ENCODE results near the gene SHOC2. TPM values are rescaled to one million over a fixed set of nuclear protein-coding genes. Genes with fewer than 3 reads are reported as not detected.

Gene SHOC2
- total RNA-seq, 1 experiment from 2014 or later = 23.7 TPM

GRCh38 chr10:110957606-110958005, 38.2 kb downstream of the SHOC2 start:
- H3K9me3 Mint-ChIP-seq = peaks cover 0 to 2% of the 10 kb centered on the region in 2 experiments; a peak in 1 of 5 replicates
- Histone ChIP-seq H3K4ac (ENCODE audit: low read depth, low read length) (no peak overlapping the region), H2BK120ac (ENCODE audit: low read depth, low read length, poor library complexity, severe bottlenecking) (no peak overlapping the region), H2BK20ac (ENCODE audit: low read depth, low read length, poor library complexity, severe bottlenecking) (no peak overlapping the region), H2BK12ac (ENCODE audit: insufficient read length, low read depth, low read length) (no peak overlapping the region), H3K23me2 (ENCODE audit: insufficient read length, low read depth, low read length, poor library complexity, severe bottlenecking) (no peaks in the 10 kb centered on the region), H3K4me1 (ENCODE audit: insufficient read depth, low read length) (no peaks in the 10 kb centered on the region; the same call in 1 of the 2 replicates), H2AFZ (ENCODE audit: low read length) (no peak overlapping the region), H4K8ac (replicated peaks; ENCODE audit: insufficient read length, low read depth, low read length) (no peak overlapping the region), H3K27ac (ENCODE audit: insufficient read length, low read depth, low read length) (no peak overlapping the region), H3K18ac (ENCODE audit: insufficient read length, low read depth, low read length) (no peak overlapping the region), H4K20me1 (ENCODE audit: control insufficient read depth, insufficient read depth, insufficient read length) (no peaks in the 10 kb centered on the region), H3K79me2 (ENCODE audit: insufficient read depth, low read length) (peaks cover 2% of the 10 kb centered on the region; the same call in 1 of the 2 replicates), H3K27me3 (ENCODE audit: insufficient read depth, low read length) (no peaks in the 10 kb centered on the region), H3K79me1 (ENCODE audit: insufficient read depth, low read depth, low read length, poor library complexity, severe bottlenecking) (no peaks in the 10 kb centered on the region), H4K91ac (ENCODE audit: insufficient read length, low read depth, low read length) (no peak overlapping the region), H3K56ac (ENCODE audit: insufficient read length, low read depth, low read length) (no peak overlapping the region), H3K9me3 (ENCODE audit: control insufficient read depth, low read depth, low read length) (no peaks in the 10 kb centered on the region), H3K23ac (ENCODE audit: insufficient read length, low read depth, low read length) (no peak overlapping the region), H3K14ac (ENCODE audit: insufficient read depth, low read length) (no peak overlapping the region), H2BK5ac (ENCODE audit: insufficient read length, low read length) (no peak overlapping the region), H3K9ac (ENCODE audit: extremely low read depth, insufficient read length, low read length) (no peak overlapping the region), H3T11ph (ENCODE audit: low read length) (no peak overlapping the region), H4K5ac (ENCODE audit: insufficient read length, low read depth, low read length) (no peak overlapping the region), H2AK5ac (ENCODE audit: insufficient read length, low read length) (no peak overlapping the region), H3K4me2 (ENCODE audit: insufficient read depth, insufficient read length, low read length) (no peak overlapping the region), H2BK15ac (ENCODE audit: low read depth, low read length) (no peak overlapping the region)
- peaks cover 0 to 6% of the 10 kb centered on the region in 2 experiments; a peak in 1 of 4 replicates for H3K4me1 Mint-ChIP-seq
- H3K27me3 Mint-ChIP-seq (ENCODE audit: low read depth) = no peaks in the 10 kb centered on the region
- no peak overlapping the region for H3K27ac Mint-ChIP-seq
- H3K36me3 Mint-ChIP-seq (ENCODE audit: insufficient read depth in 1 of 3, low read depth in 3 of 3) = peaks cover 2% of the 10 kb centered on the region in 3 experiments; a peak in 4 of 7 replicates
- DNase-seq = no peak
- no peak for TF ChIP-seq CTCF (conservative IDR thresholded peaks at IDR 0.05)
- WGBS (ENCODE audit: extremely low coverage, insufficient read length, low lambda C conversion rate) = no CpG with 5 or more reads among the region's 1 CpG
- no peak overlapping the region for H3K4me3 Mint-ChIP-seq
